ENCODE measurements around the gene PRDM8.

DNA sequence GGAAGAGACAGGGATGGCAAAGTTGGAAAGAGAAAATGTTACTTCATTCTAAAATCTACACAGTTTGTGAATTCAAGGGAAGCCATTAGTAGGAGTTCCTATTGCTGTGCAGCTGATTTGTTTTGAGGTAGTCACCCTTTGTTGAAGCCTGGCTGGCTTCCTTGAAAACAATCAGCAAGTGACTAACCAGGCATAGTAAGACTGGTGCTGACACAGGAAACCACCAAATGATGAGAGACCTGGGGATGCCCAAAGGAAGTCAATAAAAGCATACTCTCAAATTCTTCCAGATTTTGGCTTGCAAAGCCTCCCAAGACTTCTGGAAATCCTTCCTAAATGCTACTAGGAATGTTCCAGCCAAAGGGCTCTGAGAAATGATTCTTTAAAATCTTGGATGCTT lies 23.9 kb upstream of the PRDM8 start:
- TF ChIP-seq EZH2 (IDR thresholded peaks at IDR 0.05; ENCODE audit: low read depth), result no peak
- TF ChIP-seq, protein P1, sequence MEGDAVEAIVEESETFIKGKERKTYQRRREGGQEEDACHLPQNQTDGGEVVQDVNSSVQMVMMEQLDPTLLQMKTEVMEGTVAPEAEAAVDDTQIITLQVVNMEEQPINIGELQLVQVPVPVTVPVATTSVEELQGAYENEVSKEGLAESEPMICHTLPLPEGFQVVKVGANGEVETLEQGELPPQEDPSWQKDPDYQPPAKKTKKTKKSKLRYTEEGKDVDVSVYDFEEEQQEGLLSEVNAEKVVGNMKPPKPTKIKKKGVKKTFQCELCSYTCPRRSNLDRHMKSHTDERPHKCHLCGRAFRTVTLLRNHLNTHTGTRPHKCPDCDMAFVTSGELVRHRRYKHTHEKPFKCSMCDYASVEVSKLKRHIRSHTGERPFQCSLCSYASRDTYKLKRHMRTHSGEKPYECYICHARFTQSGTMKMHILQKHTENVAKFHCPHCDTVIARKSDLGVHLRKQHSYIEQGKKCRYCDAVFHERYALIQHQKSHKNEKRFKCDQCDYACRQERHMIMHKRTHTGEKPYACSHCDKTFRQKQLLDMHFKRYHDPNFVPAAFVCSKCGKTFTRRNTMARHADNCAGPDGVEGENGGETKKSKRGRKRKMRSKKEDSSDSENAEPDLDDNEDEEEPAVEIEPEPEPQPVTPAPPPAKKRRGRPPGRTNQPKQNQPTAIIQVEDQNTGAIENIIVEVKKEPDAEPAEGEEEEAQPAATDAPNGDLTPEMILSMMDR (conservative IDR thresholded peaks at IDR 0.05), result no peak
